Eye (tissue), 1 donor: ENCODE measurements around the gene CCDC88C.
"Not testable (repeated sequence)": the region's sequence is repeated elsewhere in the genome, so short reads cannot be mapped to it uniquely, and the experiment has no call there.

Experiments
- DNase-seq: peaks from one replicate; pipeline ENCODE4 v3.0.0-alpha.2; 2015

CCDC88C gene

DNA sequence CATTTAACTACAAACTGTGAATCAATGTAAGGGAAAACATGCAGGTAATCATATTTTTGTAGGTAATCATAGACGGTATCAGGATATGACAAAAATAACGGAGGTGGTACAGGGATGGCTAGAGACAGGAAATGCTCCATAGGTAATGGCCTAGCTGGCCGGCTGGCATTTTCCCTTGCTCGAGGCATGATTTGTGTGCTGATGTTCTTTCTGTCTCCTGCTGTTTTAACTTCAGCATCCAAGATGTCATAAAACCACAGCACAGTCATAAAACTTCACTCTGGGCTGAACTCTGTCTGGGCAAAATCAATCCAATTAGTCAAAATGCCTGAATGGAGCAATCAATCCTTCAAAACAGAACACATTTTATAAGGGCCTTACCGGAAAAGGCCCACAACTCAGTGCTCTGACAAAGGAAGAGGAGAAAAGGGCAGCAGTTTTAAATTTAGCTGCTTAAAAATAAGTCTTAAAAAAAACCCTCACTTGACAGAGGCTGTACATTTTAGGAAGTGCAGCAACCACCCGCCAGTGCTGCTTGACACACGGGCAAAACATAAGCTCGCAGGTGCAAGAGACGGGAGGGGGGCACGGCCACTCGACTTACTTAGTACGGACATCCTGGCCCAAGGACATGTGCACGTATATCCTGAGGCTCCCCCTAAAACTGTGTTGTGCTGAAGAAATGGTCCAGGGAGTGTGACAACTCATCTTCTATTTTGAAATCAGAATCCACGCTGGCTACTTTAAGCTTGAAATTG lies 132.7 kb downstream of the CCDC88C start:
- DNase-seq, result peak; percentile 8

DNA sequence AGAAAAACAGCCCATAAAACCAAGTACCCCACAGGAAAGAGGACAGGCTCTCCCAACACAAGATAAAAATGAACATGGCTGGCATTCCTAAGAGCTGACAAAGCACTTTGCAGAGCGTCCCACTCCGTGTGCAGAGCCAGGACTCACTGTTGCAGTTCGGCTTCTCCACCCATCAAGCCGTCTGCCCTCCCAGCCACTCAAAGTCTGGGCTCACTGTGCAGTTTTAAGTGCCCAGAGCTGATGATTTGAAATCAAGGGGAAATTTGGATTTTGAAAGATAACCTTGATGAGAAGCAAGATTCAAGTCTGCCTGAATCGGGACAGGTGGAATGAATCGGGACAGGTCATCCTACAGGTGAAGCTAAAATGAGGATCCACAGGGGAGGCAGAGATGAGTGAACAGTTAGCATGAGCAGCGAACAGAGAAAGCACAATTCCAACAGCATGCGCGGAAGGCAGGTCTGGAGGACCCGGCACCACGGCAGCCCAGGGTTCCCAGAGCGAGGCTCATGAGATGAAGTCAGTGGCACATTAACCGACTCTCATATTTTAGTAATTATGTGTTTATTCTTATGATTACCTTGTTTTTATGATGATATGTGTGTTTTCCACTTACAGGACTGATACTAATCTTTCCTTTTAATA lies 133.4 kb downstream of the CCDC88C start:
- DNase-seq, result no peak

DNA sequence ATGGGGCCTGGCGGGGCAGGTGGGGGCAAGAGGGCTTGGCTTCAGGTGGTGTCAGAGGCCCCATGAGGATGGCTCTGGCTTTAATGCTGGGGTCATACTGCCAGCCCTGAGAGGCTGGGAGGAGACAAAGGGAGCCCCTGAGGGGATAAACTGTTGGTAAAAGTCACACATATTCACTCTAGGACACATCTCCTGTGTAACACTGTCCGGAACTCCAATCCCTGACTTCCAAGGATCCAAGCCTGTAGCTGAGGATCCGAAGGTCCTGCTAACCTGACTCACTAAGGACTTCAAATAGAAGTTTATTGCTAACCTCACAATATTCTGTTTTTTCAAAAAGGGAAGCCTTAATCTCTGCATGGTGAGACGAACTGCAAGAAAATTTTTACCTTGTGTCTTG lies 134.0 kb downstream of the CCDC88C start:
- no peak for DNase-seq

DNA sequence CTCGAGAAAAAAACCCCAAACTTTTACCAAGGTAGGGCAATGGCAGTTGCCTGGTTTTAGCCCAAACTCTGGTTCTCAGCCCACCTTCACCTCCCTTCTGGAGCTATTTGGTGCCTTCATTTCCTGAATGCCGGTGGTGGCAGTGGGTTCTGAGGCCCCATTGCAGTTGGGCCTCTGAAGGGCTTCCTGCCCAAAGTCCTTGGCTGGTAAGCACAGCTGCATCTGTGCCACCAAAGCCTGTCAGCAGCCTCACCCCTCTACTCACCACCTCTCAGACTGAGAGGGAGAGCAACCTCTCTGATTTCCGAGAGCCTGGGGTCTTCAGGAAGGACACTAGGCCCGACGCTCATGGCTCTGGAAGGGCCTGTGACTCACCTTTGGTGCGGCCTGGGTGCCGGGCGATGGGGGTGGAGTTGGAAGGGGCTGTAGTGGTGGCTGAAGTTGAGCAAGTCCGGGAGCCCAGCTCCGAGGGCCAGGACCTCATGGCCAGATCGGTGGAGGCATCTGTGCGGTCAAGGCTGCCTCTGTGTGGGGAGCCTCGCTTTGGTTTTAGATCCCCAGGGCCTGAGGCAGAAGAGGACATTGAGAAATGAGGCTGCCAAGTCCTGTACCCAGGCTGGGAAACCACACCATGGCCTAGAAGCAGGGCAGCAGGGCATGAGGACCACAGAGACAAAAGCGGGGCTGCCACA lies 134.5 kb downstream of the CCDC88C start:
- no peak for DNase-seq

DNA sequence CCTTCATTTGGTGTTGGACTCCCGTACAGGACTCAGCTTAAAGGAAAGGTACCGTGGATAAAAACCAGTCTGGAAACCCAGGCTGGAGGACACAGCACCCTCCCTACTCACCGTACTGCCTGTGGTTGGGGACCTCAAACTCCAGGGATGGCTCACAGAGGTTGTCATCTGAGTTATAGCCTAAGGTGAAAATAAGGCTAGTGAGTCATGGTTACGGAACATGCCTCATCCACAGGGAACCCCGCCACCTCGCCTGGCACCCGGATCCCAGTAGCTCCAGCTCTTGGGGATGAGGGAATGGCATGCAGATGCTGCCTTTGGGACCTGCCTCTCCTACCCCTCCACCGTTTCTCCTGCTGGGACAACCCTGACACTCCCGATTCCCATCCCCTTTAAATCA lies 136.3 kb downstream of the CCDC88C start:
- DNase-seq, result no peak

DNA sequence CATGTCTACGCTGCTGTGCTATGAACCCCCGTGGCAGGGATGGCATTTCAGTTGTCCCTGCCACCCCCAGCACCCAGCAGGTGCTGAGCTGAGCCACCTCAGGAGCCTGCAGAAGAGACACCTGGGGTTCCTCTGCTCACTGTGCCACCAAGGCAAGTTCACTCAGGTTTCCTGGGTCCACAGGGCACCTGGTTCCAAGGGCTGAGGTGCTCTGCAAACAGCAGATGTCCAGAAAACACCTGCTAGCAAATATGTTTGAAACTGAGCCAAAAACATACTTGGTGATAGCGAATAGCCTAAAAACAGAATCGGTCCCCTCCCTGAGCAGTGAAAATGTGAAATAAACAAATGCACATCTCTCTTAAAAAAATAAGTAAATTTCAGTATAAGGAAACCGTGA lies 137.5 kb downstream of the CCDC88C start:
- DNase-seq, result no peak

DNA sequence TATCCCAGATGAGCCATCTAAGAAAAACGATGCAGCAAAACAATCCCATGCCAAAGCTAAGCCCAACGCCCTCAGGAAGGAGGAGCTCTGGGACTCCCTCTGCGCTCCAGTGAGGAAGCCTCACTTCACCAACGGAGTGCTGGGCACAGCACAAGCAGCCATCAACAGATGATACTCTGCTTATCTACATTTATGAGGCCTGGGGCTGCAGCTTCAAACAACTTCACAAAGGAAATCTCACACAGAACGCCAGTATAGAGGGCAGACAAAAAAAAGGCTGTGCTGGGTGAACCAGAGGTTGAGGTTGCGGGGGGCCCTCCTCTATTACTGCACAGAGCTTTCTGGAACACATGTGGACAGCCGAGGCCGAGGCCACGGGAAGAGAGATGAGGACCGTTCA lies 138.3 kb downstream of the CCDC88C start:
- no peak for DNase-seq

DNA sequence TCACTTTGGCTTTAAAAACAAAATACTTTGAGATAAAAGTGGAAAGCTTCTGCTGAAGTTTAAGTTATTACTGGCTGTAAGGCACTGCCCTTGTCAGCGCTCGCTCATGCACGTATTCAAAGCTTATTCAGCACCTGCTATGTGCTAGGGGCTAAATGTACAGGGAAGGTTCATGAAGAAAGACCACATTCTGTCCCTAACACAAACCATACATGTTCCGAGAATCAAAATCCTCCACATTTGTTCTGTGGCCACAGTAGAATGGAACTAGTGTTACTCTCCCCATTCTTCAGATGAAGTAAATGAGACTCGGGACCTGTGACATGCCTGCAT lies 139.3 kb downstream of the CCDC88C start:
- DNase-seq, result peak; percentile 2

DNA sequence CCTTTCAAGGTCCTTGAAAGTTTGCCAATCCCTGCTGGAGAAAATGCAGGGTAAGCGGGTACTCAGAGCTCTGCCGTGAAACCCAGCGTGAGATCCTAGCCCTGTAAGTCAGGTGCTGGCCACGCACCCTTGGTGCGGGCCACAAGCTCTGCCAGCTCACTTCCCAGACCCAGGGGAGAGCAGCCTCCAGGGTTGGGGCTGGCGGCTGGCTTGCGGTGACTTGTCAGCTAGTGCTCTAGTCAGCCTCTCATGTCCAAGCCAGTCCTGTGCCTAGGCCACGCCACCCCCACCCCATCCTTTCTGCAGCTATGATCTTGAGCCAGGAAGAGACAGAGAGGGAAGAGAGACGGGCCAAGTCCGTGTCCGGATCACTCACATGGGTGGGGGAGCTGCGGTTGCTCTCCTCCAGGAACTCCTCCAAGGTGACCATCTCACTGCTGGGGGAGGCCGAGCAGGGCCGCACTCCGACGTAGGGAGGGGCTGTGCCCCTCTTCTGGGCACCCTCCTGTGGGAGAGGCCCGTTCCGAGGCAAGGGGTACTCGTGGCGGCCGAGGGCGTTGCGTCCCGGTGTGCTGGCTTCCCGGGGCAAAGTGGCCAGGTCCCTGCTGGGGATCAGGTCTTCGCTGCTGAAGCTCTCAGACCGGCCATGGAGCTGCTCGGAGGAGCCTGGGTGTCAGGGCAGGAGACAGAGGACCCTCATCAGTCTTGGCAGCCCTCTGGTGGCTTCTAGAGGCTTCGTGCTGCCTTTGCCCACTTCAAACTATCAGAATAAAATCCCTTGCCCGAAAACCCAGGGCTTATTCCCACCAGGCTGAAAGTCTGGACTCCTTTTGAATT lies 139.9 kb downstream of the CCDC88C start:
- no peak for DNase-seq

DNA sequence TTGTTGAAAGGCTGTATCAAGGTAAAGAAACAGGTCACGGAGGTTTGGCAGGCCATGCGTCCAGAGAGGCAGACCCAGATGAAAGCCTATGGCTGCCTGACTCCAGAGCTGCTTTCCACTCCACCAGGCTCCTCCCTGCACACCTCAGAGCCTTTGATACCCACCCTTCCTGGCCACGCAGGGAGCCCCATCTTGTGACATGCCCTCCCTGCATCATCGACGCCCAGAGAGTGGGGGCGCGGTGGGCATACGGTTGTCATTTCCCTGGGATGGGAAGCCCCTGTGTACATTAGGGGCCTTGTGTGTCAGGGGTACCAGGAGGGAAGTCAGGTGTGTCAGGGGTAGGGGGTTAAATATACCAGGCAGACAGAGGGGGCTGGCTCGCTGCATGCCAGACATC lies 142.8 kb downstream of the CCDC88C start:
- DNase-seq, result no peak

DNA sequence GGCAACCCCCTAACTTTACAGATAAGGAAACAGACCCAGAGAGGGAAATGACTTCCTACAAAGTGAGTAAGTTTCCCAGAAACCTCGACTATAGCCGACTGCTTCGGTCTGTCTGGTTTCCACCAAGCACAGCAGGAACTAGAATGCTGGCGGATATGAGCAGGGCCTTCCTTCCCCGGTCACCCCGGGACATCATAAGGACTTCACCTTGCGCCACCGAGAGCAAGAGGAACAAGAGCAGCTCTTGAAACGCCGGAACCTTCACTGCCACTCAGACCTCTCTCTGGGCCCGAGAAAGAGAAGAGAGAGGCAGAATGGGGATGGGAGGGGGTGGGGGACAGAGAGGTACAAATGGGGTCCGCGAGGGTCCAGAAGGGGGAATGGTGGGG lies 143.7 kb downstream of the CCDC88C start:
- DNase-seq, result no peak

DNA sequence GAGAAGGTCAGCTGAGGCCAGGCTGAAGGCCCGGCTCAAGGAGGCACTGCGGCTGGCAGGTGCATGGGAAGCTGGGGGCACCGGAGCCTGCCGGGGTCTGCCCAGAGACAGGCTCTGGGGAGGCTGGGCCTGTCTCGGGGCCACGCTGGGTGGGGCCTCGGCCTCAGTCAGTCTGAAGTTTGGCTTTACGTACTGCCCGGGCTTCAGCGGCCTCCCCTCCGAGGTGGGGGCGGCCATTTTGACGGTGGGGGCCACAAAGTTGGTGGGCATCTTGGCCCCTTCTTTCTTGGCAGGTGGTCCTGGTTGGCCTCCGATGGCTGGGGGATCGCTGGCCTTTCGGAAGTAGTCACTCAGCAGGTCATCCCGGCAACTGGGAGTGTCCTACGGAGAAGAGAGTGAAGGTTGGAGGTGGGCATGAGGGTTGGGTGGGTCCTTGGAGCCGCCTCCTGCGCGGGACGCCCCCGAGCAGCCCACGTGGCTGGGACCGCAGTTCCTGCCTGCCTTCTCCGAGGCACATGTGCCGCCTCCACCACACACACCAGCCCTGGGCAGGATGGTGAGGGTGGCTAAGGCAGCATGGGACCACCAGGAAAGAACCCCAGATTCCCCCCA lies 144.2 kb downstream of the CCDC88C start:
- no peak for DNase-seq

DNA sequence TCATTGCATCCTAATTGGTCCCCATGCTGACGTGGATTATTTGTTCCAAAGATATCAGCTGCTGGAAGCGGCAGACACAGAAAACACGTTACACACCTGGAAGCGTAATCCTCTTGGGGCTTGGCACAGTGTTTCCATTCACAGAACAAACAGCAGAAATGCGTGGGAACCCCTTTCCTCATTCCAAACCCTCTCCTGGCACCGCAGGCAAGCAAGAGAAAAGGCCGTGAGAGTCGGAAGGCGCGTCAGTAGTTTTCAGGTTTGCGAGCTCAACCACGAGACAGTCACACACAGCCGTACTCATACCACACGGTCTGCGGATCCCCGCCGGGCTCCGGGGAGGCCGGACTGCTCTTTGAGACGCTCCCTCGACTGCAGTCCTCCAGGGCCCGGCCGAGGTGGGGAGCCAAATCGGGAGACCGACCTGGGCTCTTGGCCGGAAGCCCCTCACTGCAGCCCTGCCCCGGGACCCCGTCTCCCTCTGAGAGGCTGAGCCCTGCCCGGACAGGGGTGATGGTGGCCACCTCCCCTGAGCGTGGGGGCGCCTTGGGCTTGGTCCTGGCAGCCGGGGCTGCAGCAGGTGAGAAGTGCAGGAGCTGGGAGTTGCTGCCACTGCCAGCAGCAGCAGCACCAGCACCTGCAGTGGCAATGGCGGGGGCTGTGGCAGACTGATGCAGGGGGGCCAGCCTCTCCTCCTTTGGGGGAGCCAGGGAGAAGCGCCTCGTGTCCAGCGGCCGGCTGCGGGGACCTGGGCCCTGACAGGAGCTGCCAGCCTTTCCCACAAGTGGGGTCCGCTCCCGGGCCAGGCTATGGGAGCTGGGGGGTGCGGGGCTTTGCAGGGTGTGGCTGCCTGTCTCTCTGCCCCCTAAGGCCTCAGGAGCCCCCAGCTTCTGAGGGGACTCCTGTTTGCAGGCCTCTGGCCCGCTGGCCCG lies 145.0 kb downstream of the CCDC88C start:
- DNase-seq, result no peak

DNA sequence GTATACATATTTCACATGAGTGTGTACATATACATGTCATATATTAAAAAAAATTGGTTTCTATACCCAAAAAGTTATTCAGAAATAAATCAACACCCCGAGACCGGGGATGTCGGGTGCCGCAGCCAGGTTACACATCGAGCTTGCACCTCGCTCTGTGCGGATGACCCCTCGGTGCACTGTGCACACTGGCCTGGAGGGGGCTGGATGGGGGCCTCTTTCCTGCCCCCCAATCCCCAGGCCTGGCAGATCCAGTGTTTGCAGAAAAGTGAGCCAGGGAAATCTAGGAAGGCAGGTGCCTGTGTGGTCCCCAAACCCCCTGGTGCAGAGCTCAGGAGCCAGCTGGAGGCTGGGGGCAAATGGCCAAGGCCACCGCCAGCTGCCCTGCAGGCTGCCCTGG lies 146.0 kb downstream of the CCDC88C start:
- DNase-seq, result no peak

DNA sequence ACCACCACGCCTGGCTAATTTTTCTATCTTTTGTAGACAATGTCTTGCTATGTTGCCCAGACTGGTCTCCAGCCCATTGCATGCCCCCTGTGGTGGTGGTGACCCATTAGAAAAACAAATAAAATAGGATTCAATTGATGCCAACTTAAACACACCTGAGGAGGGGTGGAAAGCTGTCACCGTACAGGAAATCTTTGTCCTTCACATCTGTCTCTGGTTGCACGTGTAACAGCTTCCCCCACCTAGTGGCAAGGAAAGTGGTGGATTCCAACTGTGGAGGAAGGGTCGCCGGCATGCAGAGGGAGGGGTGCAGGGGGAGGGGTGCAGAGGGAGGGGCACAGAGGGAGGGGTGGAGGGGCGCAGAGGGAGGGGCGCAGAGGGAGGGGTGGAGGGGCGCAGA lies 147.0 kb downstream of the CCDC88C start:
- DNase-seq, result no peak

DNA sequence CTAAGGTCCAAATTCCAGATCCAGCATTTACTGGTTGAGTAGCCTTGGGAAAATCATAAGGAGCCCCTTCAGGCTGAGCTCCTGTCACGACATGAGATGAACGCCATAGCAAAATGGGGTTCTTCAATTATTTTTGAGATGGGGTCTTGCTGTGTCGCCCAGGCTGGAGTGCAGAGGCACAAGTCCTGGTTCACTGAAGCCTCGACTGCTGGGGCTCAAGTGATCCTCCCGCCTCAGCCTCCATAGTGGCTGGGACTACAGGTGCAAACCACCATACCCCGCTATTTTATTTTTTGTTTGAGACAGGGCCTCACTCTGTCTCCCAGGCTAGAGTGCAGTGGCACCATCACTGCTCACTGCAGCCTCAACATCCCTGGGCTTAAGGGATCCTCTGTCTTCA lies 147.4 kb downstream of the CCDC88C start:
- DNase-seq, result no peak

DNA sequence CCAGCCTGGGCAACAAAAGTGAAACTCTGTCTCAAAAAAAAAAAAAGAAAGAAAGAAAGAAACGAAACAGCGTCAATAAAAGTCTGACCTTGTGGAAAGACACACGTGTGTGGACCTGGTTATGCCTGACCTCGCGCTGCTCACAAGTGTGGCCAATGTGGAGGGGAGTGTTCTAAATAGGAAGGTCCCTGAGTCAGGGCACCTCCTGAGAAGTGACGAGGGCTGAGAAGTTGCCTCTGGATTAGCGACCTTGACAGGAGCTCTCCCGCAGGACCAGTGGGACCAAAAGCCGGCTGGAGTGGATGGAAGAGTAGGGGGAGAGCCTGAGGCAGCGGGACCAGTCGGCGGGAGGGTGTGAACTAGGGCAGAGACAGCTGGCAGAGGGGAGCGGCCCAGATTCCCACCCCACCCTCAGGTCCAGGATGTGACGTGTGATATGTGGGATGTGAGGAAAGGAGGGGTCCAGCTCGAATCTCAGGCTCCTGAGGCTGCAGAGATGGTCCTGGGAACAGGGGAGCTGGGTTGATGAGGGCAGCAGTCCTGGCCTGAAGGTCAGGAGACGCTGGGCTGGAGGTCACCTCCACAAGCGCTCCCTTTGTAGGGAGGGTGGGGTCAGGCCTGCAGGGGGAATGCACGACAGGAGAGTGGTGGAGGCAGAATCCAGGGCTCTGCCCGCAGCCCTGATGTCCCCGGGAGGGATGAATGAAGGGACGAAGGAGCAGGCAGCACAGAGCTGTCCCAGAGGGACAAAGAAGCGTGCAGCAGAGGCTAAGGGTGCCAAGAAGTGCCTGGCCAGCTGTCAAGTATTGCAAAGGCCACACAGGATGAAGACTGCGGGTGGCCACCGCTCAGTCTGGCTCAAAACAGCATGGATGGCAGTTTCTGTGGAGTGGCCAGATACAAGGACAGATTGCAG lies 148.3 kb downstream of the CCDC88C start:
- peak; percentile 59 for DNase-seq

DNA sequence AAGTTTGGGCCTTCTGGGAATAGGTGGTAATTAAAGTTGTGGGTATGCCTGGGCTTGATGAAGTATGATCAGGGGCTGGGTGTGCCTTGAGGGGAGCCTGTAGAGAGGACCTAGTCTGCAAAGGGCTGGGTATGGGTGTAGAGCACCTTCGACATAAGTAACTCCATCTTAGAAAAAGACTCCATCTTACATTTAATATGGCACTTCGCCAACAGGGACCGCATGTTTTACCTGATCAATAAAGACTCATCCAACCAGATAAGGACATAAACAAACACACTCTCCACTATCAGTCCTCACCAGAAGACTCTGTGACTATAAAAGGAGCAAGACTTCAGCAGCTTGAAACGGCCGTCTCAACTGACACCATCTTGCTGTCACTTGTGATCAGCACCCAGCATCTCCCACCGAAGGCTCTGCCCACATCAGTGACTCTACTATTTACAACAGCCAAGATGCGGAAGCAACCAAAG lies 149.6 kb downstream of the CCDC88C start:
- peak; percentile 25 for DNase-seq

DNA sequence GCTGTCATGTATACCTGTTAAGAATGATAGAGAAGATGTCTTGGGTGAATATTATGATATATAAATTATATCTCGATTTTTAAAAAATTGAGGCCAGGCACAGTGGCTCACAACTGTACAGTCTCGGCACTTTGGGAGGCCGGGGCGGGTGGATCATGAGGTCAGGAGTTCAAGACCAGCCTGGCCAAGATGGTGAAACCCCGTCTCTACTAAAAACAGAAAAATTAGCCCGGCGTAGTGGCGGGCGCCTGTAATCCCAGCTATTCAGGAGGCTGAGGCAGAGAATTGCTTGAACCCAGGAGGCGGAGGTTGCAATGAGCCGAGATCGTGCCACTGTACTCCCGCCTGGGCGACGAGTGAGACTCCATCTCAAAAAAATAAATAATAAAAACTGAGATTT lies 151.3 kb downstream of the CCDC88C start:
- DNase-seq, result not testable (repeated sequence)

DNA sequence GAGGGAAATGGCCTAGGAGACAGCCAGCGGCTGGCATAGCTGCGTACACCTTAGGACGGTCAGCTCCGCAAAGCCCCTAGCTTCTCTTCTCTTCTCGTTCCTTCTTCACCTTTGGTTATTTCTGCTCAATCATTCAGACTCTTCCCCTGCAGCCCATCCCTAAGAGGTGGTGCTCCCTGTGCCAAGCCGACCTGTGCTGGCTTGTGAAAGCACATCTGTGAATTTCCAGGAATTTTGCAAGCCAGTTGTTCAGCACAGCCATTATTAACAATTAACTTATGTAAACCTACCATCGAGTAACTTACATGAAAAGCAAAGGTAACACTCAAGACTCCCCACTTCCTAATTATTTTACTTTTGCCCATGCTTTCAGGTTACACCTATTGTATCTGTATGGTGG lies 152.2 kb downstream of the CCDC88C start:
- DNase-seq, result no peak
